ENCODE results near the gene LONRF2.
A peak's percentile ranks its signal among the peaks of the same experiment; 100 is the strongest.

Gene LONRF2

GRCh38 chr2:100279586-100280534 is 42.4 kb downstream of the LONRF2 start:
- no peaks in the 10 kb centered on the region for H3K9me3 ChIP-seq (ENCODE audit: insufficient read depth, low read depth, low read length)
- H3F3A ChIP-seq (ENCODE audit: low read depth) = no peaks in the 10 kb centered on the region
- H3K9me2 ChIP-seq (replicated peaks; ENCODE audit: low read depth, low read length) = no peaks in the 10 kb centered on the region
- no peaks in the 10 kb centered on the region for H3K27me3 ChIP-seq (ENCODE audit: insufficient read depth, low read length, poor library complexity, severe bottlenecking)
- no peak overlapping the region for H2AFZ ChIP-seq (ENCODE audit: low read length)
- TF ChIP-seq, protein P1, sequence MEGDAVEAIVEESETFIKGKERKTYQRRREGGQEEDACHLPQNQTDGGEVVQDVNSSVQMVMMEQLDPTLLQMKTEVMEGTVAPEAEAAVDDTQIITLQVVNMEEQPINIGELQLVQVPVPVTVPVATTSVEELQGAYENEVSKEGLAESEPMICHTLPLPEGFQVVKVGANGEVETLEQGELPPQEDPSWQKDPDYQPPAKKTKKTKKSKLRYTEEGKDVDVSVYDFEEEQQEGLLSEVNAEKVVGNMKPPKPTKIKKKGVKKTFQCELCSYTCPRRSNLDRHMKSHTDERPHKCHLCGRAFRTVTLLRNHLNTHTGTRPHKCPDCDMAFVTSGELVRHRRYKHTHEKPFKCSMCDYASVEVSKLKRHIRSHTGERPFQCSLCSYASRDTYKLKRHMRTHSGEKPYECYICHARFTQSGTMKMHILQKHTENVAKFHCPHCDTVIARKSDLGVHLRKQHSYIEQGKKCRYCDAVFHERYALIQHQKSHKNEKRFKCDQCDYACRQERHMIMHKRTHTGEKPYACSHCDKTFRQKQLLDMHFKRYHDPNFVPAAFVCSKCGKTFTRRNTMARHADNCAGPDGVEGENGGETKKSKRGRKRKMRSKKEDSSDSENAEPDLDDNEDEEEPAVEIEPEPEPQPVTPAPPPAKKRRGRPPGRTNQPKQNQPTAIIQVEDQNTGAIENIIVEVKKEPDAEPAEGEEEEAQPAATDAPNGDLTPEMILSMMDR (conservative IDR thresholded peaks at IDR 0.05; ENCODE audit: low read length) = no peak
- no peak for TF ChIP-seq EZH2phosphoT487 (IDR thresholded peaks at IDR 0.05; ENCODE audit: borderline replicate concordance)
- no peaks in the 10 kb centered on the region for H3K36me3 ChIP-seq (ENCODE audit: insufficient read depth, low read length)
- no peak overlapping the region for H3K4me2 ChIP-seq (ENCODE audit: low read depth, low read length, poor library complexity, severe bottlenecking)
- H3K9ac ChIP-seq (ENCODE audit: low read depth, low read length, poor library complexity, severe bottlenecking) = no peak overlapping the region
- no peaks in the 10 kb centered on the region for H3K79me2 ChIP-seq (ENCODE audit: insufficient read depth, low read length)
- no peaks in the 10 kb centered on the region for H4K20me1 ChIP-seq (ENCODE audit: insufficient read depth, low read length, poor library complexity, severe bottlenecking)
- peaks cover 10% of the 10 kb centered on the region for H3K4me1 ChIP-seq (ENCODE audit: insufficient read depth, low read length, poor library complexity, severe bottlenecking)
- no peak overlapping the region for H3K4me3 ChIP-seq (ENCODE audit: low read length, poor library complexity, severe bottlenecking)

DNA sequence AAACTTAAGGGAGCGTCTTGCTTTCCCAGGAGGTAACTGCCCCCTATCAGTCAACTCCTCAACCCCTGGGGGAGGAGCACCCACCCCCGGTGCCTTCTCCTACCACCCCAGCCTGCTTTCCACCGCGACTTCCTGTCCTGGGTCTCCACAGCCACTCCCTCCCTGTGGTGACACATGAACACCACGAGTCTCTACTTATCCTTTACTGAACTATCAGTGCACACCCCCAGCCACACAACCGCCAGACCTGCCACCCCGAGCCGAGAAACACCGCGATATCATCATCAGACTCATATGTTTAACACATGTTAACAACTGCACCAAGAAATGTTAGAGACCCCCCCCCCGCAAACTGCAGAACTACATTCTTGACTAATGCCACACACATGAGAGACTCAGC is 43.3 kb downstream of the LONRF2 start:
- no peak overlapping the region for H3K9ac ChIP-seq (ENCODE audit: low read depth, low read length, poor library complexity, severe bottlenecking)
- H3K9me2 ChIP-seq (replicated peaks; ENCODE audit: low read depth, low read length) = no peaks in the 10 kb centered on the region
- no peaks in the 10 kb centered on the region for H3K9me3 ChIP-seq (ENCODE audit: insufficient read depth, low read depth, low read length)
- H3K4me3 ChIP-seq (ENCODE audit: low read length, poor library complexity, severe bottlenecking) = no peak overlapping the region
- peaks cover 10% of the 10 kb centered on the region for H3K4me1 ChIP-seq (ENCODE audit: insufficient read depth, low read length, poor library complexity, severe bottlenecking)
- peak overlapping the region; percentile 17; the same call in 1 of the 2 replicates for H2AFZ ChIP-seq (ENCODE audit: low read length)
- no peaks in the 10 kb centered on the region for H3K79me2 ChIP-seq (ENCODE audit: insufficient read depth, low read length)
- peak overlapping the region; percentile 14 for H3K4me2 ChIP-seq (ENCODE audit: low read depth, low read length, poor library complexity, severe bottlenecking)
- TF ChIP-seq, protein P1 (conservative IDR thresholded peaks at IDR 0.05; ENCODE audit: low read length) = no peak
- no peak for TF ChIP-seq EZH2phosphoT487 (IDR thresholded peaks at IDR 0.05; ENCODE audit: borderline replicate concordance)
- no peaks in the 10 kb centered on the region for H3F3A ChIP-seq (ENCODE audit: low read depth)
- H4K20me1 ChIP-seq (ENCODE audit: insufficient read depth, low read length, poor library complexity, severe bottlenecking) = no peaks in the 10 kb centered on the region
- H3K27me3 ChIP-seq (ENCODE audit: insufficient read depth, low read length, poor library complexity, severe bottlenecking) = no peaks in the 10 kb centered on the region
- H3K36me3 ChIP-seq (ENCODE audit: insufficient read depth, low read length) = no peaks in the 10 kb centered on the region

GRCh38 chr2:100278501-100278900 is 43.8 kb downstream of the LONRF2 start:
- Histone ChIP-seq H3K36me3 (ENCODE audit: insufficient read depth, low read length) (no peaks in the 10 kb centered on the region), H3K9me3 (ENCODE audit: insufficient read depth, low read depth, low read length) (no peaks in the 10 kb centered on the region), H2AFZ (ENCODE audit: low read length) (peak overlapping the region; percentile 17; the same call in 1 of the 2 replicates), H3K4me2 (ENCODE audit: low read depth, low read length, poor library complexity, severe bottlenecking) (peak overlapping the region; percentile 14), H3F3A (ENCODE audit: low read depth) (no peaks in the 10 kb centered on the region), H3K9me2 (replicated peaks; ENCODE audit: low read depth, low read length) (no peaks in the 10 kb centered on the region), H3K79me2 (ENCODE audit: insufficient read depth, low read length) (no peaks in the 10 kb centered on the region), H3K4me3 (ENCODE audit: low read length, poor library complexity, severe bottlenecking) (no peak overlapping the region), H3K9ac (ENCODE audit: low read depth, low read length, poor library complexity, severe bottlenecking) (no peak overlapping the region), H4K20me1 (ENCODE audit: insufficient read depth, low read length, poor library complexity, severe bottlenecking) (no peaks in the 10 kb centered on the region), H3K27me3 (ENCODE audit: insufficient read depth, low read length, poor library complexity, severe bottlenecking) (no peaks in the 10 kb centered on the region), H3K4me1 (ENCODE audit: insufficient read depth, low read length, poor library complexity, severe bottlenecking) (peaks cover 10% of the 10 kb centered on the region)
- TF ChIP-seq, protein P1 (conservative IDR thresholded peaks at IDR 0.05; ENCODE audit: low read length) = no peak
- TF ChIP-seq EZH2phosphoT487 (IDR thresholded peaks at IDR 0.05; ENCODE audit: borderline replicate concordance) = no peak
